ENCODE results near the gene UCN3.
A peak's percentile ranks its signal among the peaks of the same experiment; 100 is the strongest.
"Not testable (repeated sequence)": the region's sequence is repeated elsewhere in the genome, so short reads cannot be mapped to it uniquely, and the experiment has no call there.

UCN3 gene

GRCh38 chr10:5369362-5370158 lies 4.8 kb downstream of the UCN3 start:
- DNase-seq (ENCODE audit: low spot score): no peak

GRCh38 chr10:5370493-5371352 lies 6.0 kb downstream of the UCN3 start:
- no peak for DNase-seq (ENCODE audit: low spot score)

GRCh38 chr10:5373307-5373706 lies 8.5 kb downstream of the UCN3 start:
- DNase-seq (ENCODE audit: low spot score): no peak

- DNase-seq (ENCODE audit: low spot score): no peak
Observed at GRCh38 chr10:5373891-5374611, 9.3 kb downstream of the UCN3 start.

- DNase-seq (ENCODE audit: low spot score): no peak
Observed at GRCh38 chr10:5376450-5376849, 11.7 kb downstream of the UCN3 start.

GRCh38 chr10:5379202-5379601 lies 14.4 kb downstream of the UCN3 start:
- not testable (repeated sequence) for DNase-seq (ENCODE audit: low spot score)

GRCh38 chr10:5380395-5380794 lies 15.6 kb downstream of the UCN3 start:
- DNase-seq (ENCODE audit: low spot score): not testable (repeated sequence)

- no peak for DNase-seq (ENCODE audit: low spot score)
Observed at GRCh38 chr10:5381187-5381586, 16.4 kb downstream of the UCN3 start.

- no peak for DNase-seq (ENCODE audit: low spot score)
Observed at GRCh38 chr10:5385224-5385623, 20.5 kb downstream of the UCN3 start.

- no peak for DNase-seq (ENCODE audit: low spot score)
Observed at GRCh38 chr10:5387169-5387568, 22.4 kb downstream of the UCN3 start.

GRCh38 chr10:5390607-5391205 lies 25.9 kb downstream of the UCN3 start:
- DNase-seq (ENCODE audit: low spot score): no peak

GRCh38 chr10:5391790-5392189 lies 27.0 kb downstream of the UCN3 start:
- DNase-seq (ENCODE audit: low spot score): no peak

GRCh38 chr10:5393529-5393928 lies 28.8 kb downstream of the UCN3 start:
- no peak for DNase-seq (ENCODE audit: low spot score)

- DNase-seq (ENCODE audit: low spot score): no peak
Observed at GRCh38 chr10:5395168-5395567, 30.4 kb downstream of the UCN3 start.

GRCh38 chr10:5396556-5397300 lies 32.0 kb downstream of the UCN3 start:
- DNase-seq (ENCODE audit: low spot score): no peak

- DNase-seq (ENCODE audit: low spot score): no peak
Observed at GRCh38 chr10:5399332-5399731, 34.6 kb downstream of the UCN3 start.

- DNase-seq (ENCODE audit: low spot score): no peak
Observed at GRCh38 chr10:5400468-5401240, 35.9 kb downstream of the UCN3 start.

GRCh38 chr10:5402798-5403197 lies 38.0 kb downstream of the UCN3 start:
- no peak for DNase-seq (ENCODE audit: low spot score)

GRCh38 chr10:5404208-5405041 lies 39.7 kb downstream of the UCN3 start, which contains the start of gene TUBAL3:
TUBAL3 (minus strand) TSS chr10:5404828; CDS start chr10:5404792, 36 bp downstream.
- peak; percentile 50 for DNase-seq (ENCODE audit: low spot score)

- DNase-seq (ENCODE audit: low spot score): no peak
Observed at GRCh38 chr10:5406918-5407317, 42.2 kb downstream of the UCN3 start.
